Measurements from ENCODE around the gene ZNF536.

- TF ChIP-seq USF1 (CRISPR knock-in tag; IDR thresholded peaks at IDR 0.05) (no peak), ZFP30 (CRISPR knock-in tag; IDR thresholded peaks at IDR 0.05; ENCODE audit: borderline replicate concordance) (no peak), YBX1 (IDR thresholded peaks at IDR 0.05) (no peak), ATF2 (CRISPR knock-in tag; IDR thresholded peaks at IDR 0.05) (no peak), CTCF (IDR thresholded peaks at IDR 0.05 in 2 of 3, conservative IDR thresholded peaks at IDR 0.05 in 1 of 3; ENCODE audit: insufficient read depth in 2 of 3, low read depth in 1 of 3, low read length in 3 of 3) (no peak), RAD21 (CRISPR knock-in tag; conservative IDR thresholded peaks at IDR 0.05 in 1 of 2, IDR thresholded peaks at IDR 0.05 in 1 of 2) (no peak), POLR2AphosphoS5 (IDR thresholded peaks at IDR 0.05; ENCODE audit: control insufficient read depth, insufficient read depth, low read depth, low read length) (no peak), CBX3 (IDR thresholded peaks at IDR 0.05; ENCODE audit: borderline replicate concordance in 1 of 2, low read length in 2 of 2) (no peak), ATF3 (IDR thresholded peaks at IDR 0.05) (no peak), ATF3 (CRISPR knock-in tag; conservative IDR thresholded peaks at IDR 0.05) (no peak), L3MBTL2 (IDR thresholded peaks at IDR 0.05) (no peak)
Measured at GRCh38 chr19:30525383-30525782, 153.2 kb downstream of the ZNF536 start.
